Pancreas (tissue), 10 donors: ENCODE measurements around the gene BUD13. TPM values are rescaled to one million over a fixed set of nuclear protein-coding genes. Genes with fewer than 3 reads are reported as not detected.

Source experiments
- ATAC-seq, 4 donors: fragments of 200-7000 bp; cut with Tn5 transposase; one replicate each; pipeline versions ENCODE4 v1.8.0 to v1.9.1; 2020; ENCODE audit warnings: mild to moderate bottlenecking in 4 of 4, moderate library complexity in 4 of 4
- DNase-seq, 6 donors: peaks; one replicate each; pipeline ENCODE4 v3.0.0-alpha.2; 2020
- FAIRE-seq: peaks from 2 replicates; lab custom pipeline; 2012; peaks lifted over from hg19 to GRCh38; lab: Jason Lieb, UNC
- H3K27ac ChIP-seq, 4 donors: fragments of 200-600 bp; sonication (generic); 1 replicate in 3 of 4; 2 replicates in 1 of 4; pipeline versions ENCODE4 v1.5.0 to v1.8.0; 2020
- H3K27me3 ChIP-seq, 4 donors: fragments of 200-600 bp; one replicate each; pipeline ENCODE4 v1.8.0; 2021
- H3K36me3 ChIP-seq, 3 donors: fragments of 200-600 bp; sonication (generic) in 1 of 3; one replicate each; pipeline versions ENCODE4 v1.5.0 to v1.8.0; 2020 to 2021
- H3K4me1 ChIP-seq, 3 donors: fragments of 200-600 bp; one replicate each; pipeline ENCODE4 v1.8.0; 2021
- H3K4me3 ChIP-seq, 4 donors: fragments of 200-600 bp; sonication (generic) in 2 of 4; one replicate each; pipeline versions ENCODE4 v1.5.0 to v1.8.0; 2020 to 2021
- H3K9me3 ChIP-seq, 4 donors: fragments of 200-600 bp; one replicate each; pipeline ENCODE4 v1.8.0; 2021
- CTCF ChIP-seq, 4 donors: fragments of 200-600 bp; sonication (generic) in 3 of 4; IDR thresholded peaks; one replicate each; pipeline versions ENCODE4 v1.5.0 to v1.8.0; 2021; ENCODE audit warnings: antibody characterized with exemption in 4 of 4
- WGBS, 2 donors: extraction: QIAGEN DNeasy Blood & Tissue Kit; methylation state at CpG; one replicate each; pipeline ENCODE4 v1.1.7; 2013; 5-methylcytosine and 5-hydroxymethylcytosine counted together
- intact Hi-C, 3 donors: fragments of 100-400 bp; cut with DNase I; formaldehyde crosslinking; loops; one replicate each; pipeline versions ENCODE4 v1.11.1 to v1.14.2; 2022
- polyA plus RNA-seq, 2 donors: library from polyadenylated mRNA; stranded (reverse); fragments of 200-250 nt; gene quantifications; one replicate each; pipeline ENCODE4 v1.2.3, GENCODE V29; 2013
- total RNA-seq, 6 donors: library from RNA; stranded (reverse); fragmentation: NEBNext Ultra II Directional in 4 of 6; extraction: Animal tissue kit (Norgen Biotek cat#: 25700) in 4 of 6; gene quantifications; one replicate each; pipeline versions ENCODE4 v1.2.1 to v1.2.4, GENCODE V29; 2021 to 2023
- donor health status: healthy with polysubstance abuse.
- donor health status: DM: no; HTN: no; CAD: no; lungs with moderate emphysema.
- donor health status: DM: no; HTN: no; CAD: no.
- donor health status: control.
- donor health status: control.
- donor health status: Bipolar disorder and iron deficiency.
- donor health status: DM: yes; HTN: yes; CAD: no.
- donor health status: DM: no; HTN: no; CAD: no.
- donor health status: DM: no; HTN: no; CAD: no.
- donor health status: DM: yes; HTN: yes; CAD: no.

BUD13 gene
- total and polyA plus RNA-seq, 8 donors = 5.2 to 15.6 (median 7.2) TPM

GRCh38 chr11:116777056-116777455, 4.3 kb upstream of the BUD13 start:
- no peaks in the 10 kb centered on the region for H3K9me3 ChIP-seq
- FAIRE-seq = no peak
- ATAC-seq = no peak
- H3K27ac ChIP-seq = no peak overlapping the region
- intact Hi-C loops = no loop called here
- H3K4me1 ChIP-seq = peaks cover 0 to 5% (median 3%) of the 10 kb centered on the region in 3 donors
- H3K27me3 ChIP-seq = no peaks in the 10 kb centered on the region
- H3K36me3 ChIP-seq = peaks cover 3 to 30% (median 11%) of the 10 kb centered on the region in 3 donors
- no peak for TF ChIP-seq CTCF (IDR thresholded peaks at IDR 0.05)
- 82 to 91% methylated on average over 7 of the region's 7 CpGs for WGBS, 2 donors
- no peak for DNase-seq
- H3K4me3 ChIP-seq = no peak overlapping the region

- ATAC-seq = no peak
- H3K4me1 ChIP-seq = peaks cover 0 to 9% (median 8%) of the 10 kb centered on the region in 3 donors
- no peak for DNase-seq
- H3K36me3 ChIP-seq = peaks cover 3 to 25% (median 11%) of the 10 kb centered on the region in 3 donors
- H3K4me3 ChIP-seq = no peak overlapping the region
- H3K27ac ChIP-seq = no peak overlapping the region
- no peak for FAIRE-seq
- no peaks in the 10 kb centered on the region for H3K27me3 ChIP-seq
- intact Hi-C loops = no loop called here
- no peaks in the 10 kb centered on the region for H3K9me3 ChIP-seq
- TF ChIP-seq CTCF (IDR thresholded peaks at IDR 0.05) = no peak
Measured at GRCh38 chr11:116776522-116776984, 3.8 kb upstream of the BUD13 start.

GRCh38 chr11:116775975-116776374, 3.2 kb upstream of the BUD13 start:
- Histone ChIP-seq H3K27me3 (no peaks in the 10 kb centered on the region), H3K4me1 (peaks cover 0 to 15% (median 14%) of the 10 kb centered on the region in 3 donors), H3K27ac (no peak overlapping the region), H3K4me3 (no peak overlapping the region), H3K36me3 (peaks cover 3 to 25% (median 11%) of the 10 kb centered on the region in 3 donors), H3K9me3 (no peaks in the 10 kb centered on the region)
- TF ChIP-seq CTCF (IDR thresholded peaks at IDR 0.05) = no peak
- 85 to 97% methylated on average over 5 of the region's 5 CpGs for WGBS, 2 donors
- FAIRE-seq (no peak), ATAC-seq (no peak), DNase-seq (no peak)
- intact Hi-C loops = no loop called here

- Histone ChIP-seq H3K4me3 (no peak overlapping the region), H3K27me3 (no peaks in the 10 kb centered on the region), H3K9me3 (no peaks in the 10 kb centered on the region), H3K4me1 (peaks cover 0 to 16% (median 16%) of the 10 kb centered on the region in 3 donors), H3K27ac (no peak overlapping the region), H3K36me3 (peaks cover 0 to 21% (median 8%) of the 10 kb centered on the region in 3 donors)
- intact Hi-C loops = no loop called here
- no peak for ATAC-seq
- WGBS, 2 donors = 86 to 89% methylated on average over 5 of the region's 5 CpGs
- no peak for TF ChIP-seq CTCF (IDR thresholded peaks at IDR 0.05)
- no peak for DNase-seq
- no peak for FAIRE-seq
Measured at GRCh38 chr11:116774661-116775060, 1.9 kb upstream of the BUD13 start.
